Panc1 (cell line): Measurements from ENCODE around the gene TNFSF12.

Source experiments
- POLR2AphosphoS5 ChIP-seq: IDR thresholded peaks from 2 replicates; pipeline ENCODE4 v1.6.1; 2012; ENCODE audit warnings: mild to moderate bottlenecking, low read depth, low read length, moderate library complexity
- TF ChIP-seq, protein P1 (sequence below): fragments of 450-650 bp; IDR thresholded peaks from 2 replicates; pipeline ENCODE4 v1.5.1; 2017; ENCODE audit warnings: mild to moderate bottlenecking

DNA sequence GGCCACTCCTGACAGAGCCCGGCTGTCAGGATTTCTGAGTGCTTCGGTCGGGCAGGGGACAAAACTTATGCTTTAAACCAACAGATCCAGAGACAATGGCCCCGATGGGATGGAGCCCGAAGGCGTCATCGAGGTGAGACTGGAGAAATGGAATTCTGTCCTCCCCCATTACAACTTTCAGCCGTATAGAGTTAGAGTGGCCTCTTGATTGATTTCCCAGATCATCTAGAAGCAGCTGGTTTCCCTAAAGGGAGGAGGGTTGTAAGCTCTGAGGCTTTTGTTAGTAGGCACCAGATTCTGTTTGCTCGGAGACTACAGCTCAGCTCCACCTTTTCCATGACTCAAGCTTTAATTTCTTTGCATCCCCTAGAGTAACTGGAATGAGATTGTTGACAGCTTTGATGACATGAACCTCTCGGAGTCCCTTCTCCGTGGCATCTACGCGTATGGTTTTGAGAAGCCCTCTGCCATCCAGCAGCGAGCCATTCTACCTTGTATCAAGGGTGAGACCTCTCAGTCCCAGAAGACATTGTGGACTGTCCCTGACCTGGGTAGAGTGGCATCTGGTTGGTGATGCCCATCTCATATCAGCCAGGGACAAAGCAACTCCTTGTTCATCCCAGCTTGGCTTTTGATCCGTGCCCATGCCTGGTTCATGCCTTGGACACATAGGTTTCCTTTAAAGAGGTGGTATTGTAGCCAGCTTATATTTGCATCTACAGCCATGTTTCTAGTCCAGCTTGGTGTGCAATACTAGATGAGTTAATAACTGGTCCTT lies 25.5 kb downstream of the TNFSF12 start:
- TF ChIP-seq, protein P1, sequence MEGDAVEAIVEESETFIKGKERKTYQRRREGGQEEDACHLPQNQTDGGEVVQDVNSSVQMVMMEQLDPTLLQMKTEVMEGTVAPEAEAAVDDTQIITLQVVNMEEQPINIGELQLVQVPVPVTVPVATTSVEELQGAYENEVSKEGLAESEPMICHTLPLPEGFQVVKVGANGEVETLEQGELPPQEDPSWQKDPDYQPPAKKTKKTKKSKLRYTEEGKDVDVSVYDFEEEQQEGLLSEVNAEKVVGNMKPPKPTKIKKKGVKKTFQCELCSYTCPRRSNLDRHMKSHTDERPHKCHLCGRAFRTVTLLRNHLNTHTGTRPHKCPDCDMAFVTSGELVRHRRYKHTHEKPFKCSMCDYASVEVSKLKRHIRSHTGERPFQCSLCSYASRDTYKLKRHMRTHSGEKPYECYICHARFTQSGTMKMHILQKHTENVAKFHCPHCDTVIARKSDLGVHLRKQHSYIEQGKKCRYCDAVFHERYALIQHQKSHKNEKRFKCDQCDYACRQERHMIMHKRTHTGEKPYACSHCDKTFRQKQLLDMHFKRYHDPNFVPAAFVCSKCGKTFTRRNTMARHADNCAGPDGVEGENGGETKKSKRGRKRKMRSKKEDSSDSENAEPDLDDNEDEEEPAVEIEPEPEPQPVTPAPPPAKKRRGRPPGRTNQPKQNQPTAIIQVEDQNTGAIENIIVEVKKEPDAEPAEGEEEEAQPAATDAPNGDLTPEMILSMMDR = no peak
- TF ChIP-seq POLR2AphosphoS5 = no peak
